ENCODE measurements around the gene CLCN2. TPM values are rescaled to one million over a fixed set of nuclear protein-coding genes. Genes with fewer than 3 reads are reported as not detected.

Gene CLCN2
- total and polyA plus RNA-seq, 2 of the 8 experiments (the other 6 are each of a cell fraction or from before 2014, with no cell fraction given): 13.7 to 16.1 TPM

GRCh38 chr3:184307915-184308314, 53.5 kb downstream of the CLCN2 start:
- CTCF ChIA-PET (ENCODE audit: partially characterized antibody): interaction anchor here (4.1 kb wide), 1 partner anchor 19 kb away, joined by 10 read pairs; no protein-coding TSS in a partner anchor
- peaks cover 40 to 59% (median 49%) of the 10 kb centered on the region in 4 experiments for H3K36me3 ChIP-seq (ENCODE audit: control insufficient read depth in 2 of 4, insufficient read depth in 4 of 4, low read length in 3 of 4)
- no peaks in the 10 kb centered on the region for H4K20me1 ChIP-seq (replicated peaks in 1 of 2; ENCODE audit: control insufficient read depth in 1 of 2, insufficient read depth in 2 of 2, low read length in 2 of 2)
- TF ChIP-seq, protein P1, sequence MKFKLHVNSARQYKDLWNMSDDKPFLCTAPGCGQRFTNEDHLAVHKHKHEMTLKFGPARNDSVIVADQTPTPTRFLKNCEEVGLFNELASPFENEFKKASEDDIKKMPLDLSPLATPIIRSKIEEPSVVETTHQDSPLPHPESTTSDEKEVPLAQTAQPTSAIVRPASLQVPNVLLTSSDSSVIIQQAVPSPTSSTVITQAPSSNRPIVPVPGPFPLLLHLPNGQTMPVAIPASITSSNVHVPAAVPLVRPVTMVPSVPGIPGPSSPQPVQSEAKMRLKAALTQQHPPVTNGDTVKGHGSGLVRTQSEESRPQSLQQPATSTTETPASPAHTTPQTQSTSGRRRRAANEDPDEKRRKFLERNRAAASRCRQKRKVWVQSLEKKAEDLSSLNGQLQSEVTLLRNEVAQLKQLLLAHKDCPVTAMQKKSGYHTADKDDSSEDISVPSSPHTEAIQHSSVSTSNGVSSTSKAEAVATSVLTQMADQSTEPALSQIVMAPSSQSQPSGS (IDR thresholded peaks at IDR 0.05; ENCODE audit: low read length): no peak
- no peak for TF ChIP-seq GABPA (IDR thresholded peaks at IDR 0.05; ENCODE audit: borderline replicate concordance, insufficient read depth, low read length)
- TF ChIP-seq JUND (IDR thresholded peaks at IDR 0.05; ENCODE audit: low read length): no peak
- no peak for TF ChIP-seq PHF8 (conservative IDR thresholded peaks at IDR 0.05; ENCODE audit: low read depth, low read length)
- no peak for TF ChIP-seq RAD21 (IDR thresholded peaks at IDR 0.05 in 1 of 2, conservative IDR thresholded peaks at IDR 0.05 in 1 of 2; ENCODE audit: low read depth in 2 of 2, low read length in 2 of 2)
- no peak for TF ChIP-seq RBBP5 (IDR thresholded peaks at IDR 0.05; ENCODE audit: borderline replicate concordance, low read depth, low read length)
- TF ChIP-seq ASH2L (IDR thresholded peaks at IDR 0.05; ENCODE audit: low read length): no peak
- TF ChIP-seq SP1 (IDR thresholded peaks at IDR 0.05; ENCODE audit: low read depth, low read length): no peak
- TF ChIP-seq CEBPB (IDR thresholded peaks at IDR 0.05; ENCODE audit: low read depth, low read length): no peak
- TF ChIP-seq MAX (IDR thresholded peaks at IDR 0.05): no peak
- no peak for TF ChIP-seq CHD1 (IDR thresholded peaks at IDR 0.05; ENCODE audit: low read depth, low read length)
- TF ChIP-seq E2F6 (IDR thresholded peaks at IDR 0.05): no peak

More at GRCh38 chr3:184307915-184308314, 53.5 kb downstream of the CLCN2 start:
- H3K79me1 ChIP-seq (ENCODE audit: low read depth, low read length): no peaks in the 10 kb centered on the region
- no peaks in the 10 kb centered on the region for H3K23me2 ChIP-seq (ENCODE audit: low read depth, low read length)
- WGBS, 2 experiments (ENCODE audit: extremely low coverage in 1 of 2, insufficient coverage in 1 of 2, insufficient read length in 1 of 2, insufficient replicate concordance in 2 of 2, low coverage in 1 of 2, low lambda C conversion rate in 2 of 2, missing lambda C conversion rate in 1 of 2): 95% methylated on average over 9 of the region's 9 CpGs; no CpG with 5 or more reads in 1 of the 2 experiments
- H3K4me3 ChIP-seq (ENCODE audit: extremely low read depth in 1 of 4, insufficient read depth in 2 of 4, low read depth in 3 of 4, low read length in 4 of 4): no peak overlapping the region
- no peak overlapping the region for H2BK5ac ChIP-seq (ENCODE audit: low read depth, low read length)
- DNase-seq (ENCODE audit: low read depth in 1 of 2, low spot score in 2 of 2): no peak
- no peak for FAIRE-seq
- no peak overlapping the region for H2BK15ac ChIP-seq (ENCODE audit: low read length)
- no peak overlapping the region for H4K8ac ChIP-seq (ENCODE audit: extremely low read depth, insufficient read depth, low read length)
- H2BK12ac ChIP-seq (ENCODE audit: low read depth, low read length): no peak overlapping the region
- H2BK20ac ChIP-seq (ENCODE audit: low read length): no peak overlapping the region
- H3K14ac ChIP-seq (ENCODE audit: insufficient read length): no peak overlapping the region
- no peaks in the 10 kb centered on the region for H3K79me2 ChIP-seq (ENCODE audit: control insufficient read depth in 1 of 2, insufficient read depth in 2 of 2, low read length in 2 of 2)
- no peak overlapping the region for H3K27ac ChIP-seq (ENCODE audit: low read depth, low read length)
- H3K9me3 ChIP-seq (ENCODE audit: insufficient read depth in 2 of 2, low read depth in 1 of 2, low read length in 1 of 2): no peaks in the 10 kb centered on the region
- H4K91ac ChIP-seq (replicated peaks; ENCODE audit: insufficient read length, low read length): no peak overlapping the region
- H3K18ac ChIP-seq (ENCODE audit: extremely low read depth, low read length): no peak overlapping the region
- H3K27me3 ChIP-seq (replicated peaks in 1 of 4; ENCODE audit: control insufficient read depth in 3 of 4, extremely low read depth in 1 of 4, insufficient read depth in 3 of 4, low read length in 3 of 4): no peaks in the 10 kb centered on the region
- H3K9ac ChIP-seq (replicated peaks in 1 of 4; ENCODE audit: extremely low read depth in 1 of 4, low read depth in 3 of 4, low read length in 3 of 4): no peak overlapping the region
- no peak overlapping the region for H2AFZ ChIP-seq (ENCODE audit: low read length)
- no peaks in the 10 kb centered on the region for H3K4me1 ChIP-seq (replicated peaks in 1 of 4; ENCODE audit: control insufficient read depth in 3 of 4, insufficient read depth in 4 of 4, low read length in 3 of 4)
- H4K5ac ChIP-seq (ENCODE audit: insufficient read length, low read depth, low read length): no peak overlapping the region
- POLR2A ChIA-PET (ENCODE audit: partially characterized antibody): interaction anchor here (1.1 to 1.4 kb wide), 3 partner anchors 14 to 19 kb away, joined by 3 to 4 read pairs (median 3); no protein-coding TSS in a partner anchor
- no peak overlapping the region for H2BK120ac ChIP-seq (replicated peaks; ENCODE audit: low read depth, low read length)
- no peak overlapping the region for H3K4me2 ChIP-seq (ENCODE audit: insufficient read depth in 1 of 2, low read depth in 2 of 2, low read length in 2 of 2)
- H2AK5ac ChIP-seq (ENCODE audit: low read depth, low read length): no peak overlapping the region
- H3K23ac ChIP-seq (ENCODE audit: insufficient read length): no peak overlapping the region
- no peak overlapping the region for H3K56ac ChIP-seq (replicated peaks; ENCODE audit: insufficient read length, low read depth, low read length)
- H3K4ac ChIP-seq (replicated peaks; ENCODE audit: insufficient read length, low read depth, low read length): no peak overlapping the region
